Upper lobe of left lung (tissue), 4 donors: ENCODE results near the gene GNB1L.

Source experiments
- CTCF ChIP-seq, 6 experiments: fragments of 450-650 bp in 4 of 6; fragments of 200-600 bp in 2 of 6; sonication (generic) in 2 of 6; IDR thresholded peaks; one replicate each; pipeline ENCODE4 v1.5.1; 2016 to 2019; ENCODE audit warnings: antibody characterized with exemption in 6 of 6
- EP300 ChIP-seq, 4 donors: sonication (generic); formaldehyde crosslinking; IDR thresholded peaks; one replicate each; pipeline ENCODE4 v1.5.1; 2017; ENCODE audit warnings: antibody characterized with exemption in 4 of 4, control low read depth in 2 of 4
- POLR2A ChIP-seq, 4 donors: fragments of 450-650 bp; IDR thresholded peaks; one replicate each; pipeline ENCODE4 v1.5.1; 2016 to 2017; ENCODE audit warnings: antibody characterized with exemption in 4 of 4, mild to moderate bottlenecking in 2 of 4
- POLR2AphosphoS5 ChIP-seq, 2 donors: sonication (generic); formaldehyde crosslinking; IDR thresholded peaks; one replicate each; pipeline ENCODE4 v1.5.1; 2017; ENCODE audit warnings: antibody characterized with exemption in 2 of 2

- no peak for TF ChIP-seq CTCF (IDR thresholded peaks at IDR 0.05)
- TF ChIP-seq POLR2A (IDR thresholded peaks at IDR 0.05), result no peak
- TF ChIP-seq POLR2AphosphoS5 (IDR thresholded peaks at IDR 0.05), result no peak
- no peak for TF ChIP-seq EP300 (IDR thresholded peaks at IDR 0.05)
Observed at GRCh38 chr22:19823191-19823901, 31.3 kb downstream of the GNB1L start.
